H1 (cell line): ENCODE results near the gene TMEM151B. TPM values are rescaled to one million over a fixed set of nuclear protein-coding genes. Genes with fewer than 3 reads are reported as not detected.

Source experiments
- CTCF ChIA-PET: fragments of 300-600 bp; sonication (Branson Sonifier 250); formaldehyde crosslinking; loops from one replicate; lab custom pipeline; 2021; ENCODE audit not compliant: partially characterized antibody; lab: Charles Lee
- POLR2A ChIA-PET: fragments of 300-600 bp; sonication (Branson Sonifier 250); formaldehyde crosslinking; loops from one replicate; lab custom pipeline; 2021; ENCODE audit warnings: inconsistent platforms; ENCODE audit not compliant: partially characterized antibody; lab: Charles Lee
- DNase-seq, 2 experiments: peaks; one replicate each; pipeline versions ENCODE4 v3.0.0 to v3.0.0-alpha.2; 2010 to 2022; ENCODE audit warnings: low spot score in 2 of 2, low read depth in 1 of 2, mixed read lengths in 1 of 2
- FAIRE-seq: peaks from 2 replicates; lab custom pipeline; 2011; peaks lifted over from hg19 to GRCh38; lab: Jason Lieb, UNC
- H2AFZ ChIP-seq: 2 replicates; pipeline ENCODE4 v1.8.1; 2012; ENCODE audit warnings: low read length, inconsistent platforms
- H2AK5ac ChIP-seq: 2 replicates; pipeline ENCODE4 v1.6.1; 2013; ENCODE audit warnings: low read depth, low read length
- H2BK120ac ChIP-seq: replicated peaks from 2 replicates; pipeline ENCODE3; 2013; ENCODE audit warnings: low read depth, low read length, inconsistent platforms
- H2BK12ac ChIP-seq: 2 replicates; pipeline ENCODE4 v1.6.1; 2013; ENCODE audit warnings: low read depth, low read length
- H2BK15ac ChIP-seq: 2 replicates; pipeline ENCODE4 v1.6.1; 2013; ENCODE audit warnings: low read length
- H2BK20ac ChIP-seq: 2 replicates; pipeline ENCODE4 v1.6.1; 2013; ENCODE audit warnings: low read length
- H2BK5ac ChIP-seq: 2 replicates; pipeline ENCODE4 v1.6.1; 2013; ENCODE audit warnings: low read depth, low read length
- H3K14ac ChIP-seq: 2 replicates; pipeline ENCODE4 v1.6.1; 2013; ENCODE audit warnings: inconsistent platforms; ENCODE audit not compliant: insufficient read length
- H3K18ac ChIP-seq: 2 replicates; pipeline ENCODE4 v1.6.1; 2013; ENCODE audit warnings: low read length; ENCODE audit errors: extremely low read depth
- H3K23ac ChIP-seq: 2 replicates; pipeline ENCODE4 v1.6.1; 2013; ENCODE audit warnings: inconsistent platforms; ENCODE audit not compliant: insufficient read length
- H3K23me2 ChIP-seq: 2 replicates; pipeline ENCODE4 v1.6.1; 2013; ENCODE audit warnings: low read depth, low read length
- H3K27ac ChIP-seq: 2 replicates; pipeline ENCODE4 v1.6.1; 2011; ENCODE audit warnings: low read depth, low read length, inconsistent platforms
- H3K27me3 ChIP-seq, 4 experiments: replicated peaks in 1 of 4; 1 replicate in 1 of 4; 2 replicates in 3 of 4; pipeline versions ENCODE4 v1.6.1 to v1.8.1; 2011 to 2013; ENCODE audit warnings: low read length in 3 of 4, mild to moderate bottlenecking in 3 of 4, inconsistent platforms in 2 of 4, mixed read lengths in 2 of 4, moderate library complexity in 1 of 4; ENCODE audit not compliant: control insufficient read depth in 3 of 4, insufficient read depth in 3 of 4; ENCODE audit errors: extremely low read depth in 1 of 4
- H3K36me3 ChIP-seq, 4 experiments: 2 replicates each; pipeline versions ENCODE4 v1.6.1 to v1.8.1; 2011 to 2013; ENCODE audit warnings: mild to moderate bottlenecking in 4 of 4, low read length in 3 of 4, moderate library complexity in 2 of 4, control low read depth in 1 of 4, inconsistent platforms in 1 of 4; ENCODE audit not compliant: insufficient read depth in 4 of 4, control insufficient read depth in 2 of 4
- H3K4ac ChIP-seq: replicated peaks from 2 replicates; pipeline ENCODE3; 2013; ENCODE audit warnings: low read length, low read depth, mixed read lengths, inconsistent platforms; ENCODE audit not compliant: insufficient read length
- H3K4me1 ChIP-seq, 4 experiments: replicated peaks in 1 of 4; 1 replicate in 1 of 4; 2 replicates in 3 of 4; pipeline versions ENCODE4 v1.6.1 to v1.8.1; 2011 to 2013; ENCODE audit warnings: low read length in 3 of 4, inconsistent platforms in 2 of 4, mixed read lengths in 1 of 4; ENCODE audit not compliant: insufficient read depth in 4 of 4, control insufficient read depth in 3 of 4
- H3K4me2 ChIP-seq, 2 experiments: 2 replicates each; pipeline versions ENCODE4 v1.6.1 to v1.8.1; 2011 to 2013; ENCODE audit warnings: low read depth in 2 of 2, low read length in 2 of 2, control low read depth in 1 of 2, inconsistent platforms in 1 of 2, mild to moderate bottlenecking in 1 of 2; ENCODE audit not compliant: insufficient read depth in 1 of 2
- H3K4me3 ChIP-seq, 4 experiments: fragments of 200-600, 300-600 bp in 1 of 4; sonication (generic), shearing (Covaris generic), sonication (Bioruptor Twin) in 1 of 4; 2 replicates each; pipeline versions ENCODE4 v1.5.1 to v1.8.1; 2011 to 2016; ENCODE audit warnings: low read length in 4 of 4, low read depth in 3 of 4, control low read depth in 2 of 4, inconsistent platforms in 2 of 4, mild to moderate bottlenecking in 2 of 4, mixed read lengths in 1 of 4, moderate library complexity in 1 of 4; ENCODE audit not compliant: insufficient read depth in 2 of 4; ENCODE audit errors: extremely low read depth in 1 of 4
- H3K56ac ChIP-seq: replicated peaks from 2 replicates; pipeline ENCODE3; 2013; ENCODE audit warnings: low read depth, mild to moderate bottlenecking, mixed read lengths, low read length, inconsistent platforms; ENCODE audit not compliant: insufficient read length
- H3K79me1 ChIP-seq: 2 replicates; pipeline ENCODE4 v1.6.1; 2013; ENCODE audit warnings: low read depth, low read length, control low read depth
- H3K79me2 ChIP-seq, 2 experiments: 2 replicates each; pipeline versions ENCODE4 v1.6.1 to v1.8.1; 2012 to 2013; ENCODE audit warnings: low read length in 2 of 2, mild to moderate bottlenecking in 2 of 2, inconsistent platforms in 1 of 2; ENCODE audit not compliant: insufficient read depth in 2 of 2, control insufficient read depth in 1 of 2
- H3K9ac ChIP-seq, 4 experiments: replicated peaks in 1 of 4; 1 replicate in 1 of 4; 2 replicates in 3 of 4; pipeline versions ENCODE4 v1.6.1 to v1.8.1; 2011 to 2013; ENCODE audit warnings: low read depth in 3 of 4, low read length in 3 of 4, control low read depth in 2 of 4, mild to moderate bottlenecking in 2 of 4, moderate library complexity in 2 of 4, inconsistent platforms in 1 of 4; ENCODE audit errors: extremely low read depth in 1 of 4
- H3K9me3 ChIP-seq, 2 experiments: 2 replicates each; pipeline versions ENCODE4 v1.6.1 to v1.8.1; 2012 to 2013; ENCODE audit warnings: mild to moderate bottlenecking in 2 of 2, moderate library complexity in 2 of 2, control low read depth in 1 of 2, inconsistent platforms in 1 of 2, low read depth in 1 of 2, low read length in 1 of 2, mixed read lengths in 1 of 2; ENCODE audit not compliant: insufficient read depth in 2 of 2
- H4K20me1 ChIP-seq, 2 experiments: replicated peaks in 1 of 2; 2 replicates each; pipeline versions ENCODE3 to v1.8.1; 2011 to 2013; ENCODE audit warnings: inconsistent platforms in 2 of 2, low read length in 2 of 2, mild to moderate bottlenecking in 1 of 2; ENCODE audit not compliant: insufficient read depth in 2 of 2, control insufficient read depth in 1 of 2
- H4K5ac ChIP-seq: 2 replicates; pipeline ENCODE4 v1.6.1; 2013; ENCODE audit warnings: low read length, low read depth, mixed read lengths, inconsistent platforms; ENCODE audit not compliant: insufficient read length
- H4K8ac ChIP-seq: 2 replicates; pipeline ENCODE4 v1.8.0; 2013; ENCODE audit warnings: mild to moderate bottlenecking, moderate library complexity, low read length, inconsistent platforms; ENCODE audit not compliant: insufficient read depth; ENCODE audit errors: extremely low read depth
- H4K91ac ChIP-seq: replicated peaks from 2 replicates; pipeline ENCODE3; 2013; ENCODE audit warnings: low read length, mixed read lengths, inconsistent platforms; ENCODE audit not compliant: insufficient read length
- CBX8 ChIP-seq: fragments of 300-800, 300-1000 bp; sonication (generic); IDR thresholded peaks from 2 replicates; pipeline ENCODE4 v1.7.1; 2016; ENCODE audit warnings: low read depth, low read length, borderline replicate concordance
- CEBPB ChIP-seq: IDR thresholded peaks from 2 replicates; pipeline ENCODE4 v1.6.1; 2012; ENCODE audit warnings: low read depth, low read length
- EZH2 ChIP-seq: fragments of 200-600 bp; sonication (generic); IDR thresholded peaks from 2 replicates; pipeline ENCODE4 v1.7.1; 2012; ENCODE audit warnings: low read depth, mild to moderate bottlenecking, moderate library complexity, low read length, inconsistent platforms; ENCODE audit not compliant: severe bottlenecking
- FOSL1 ChIP-seq: IDR thresholded peaks from 2 replicates; pipeline ENCODE4 v1.6.1; 2011; ENCODE audit warnings: mild to moderate bottlenecking, low read depth, low read length, moderate library complexity; ENCODE audit not compliant: insufficient read depth
- GTF2F1 ChIP-seq: IDR thresholded peaks from 2 replicates; pipeline ENCODE4 v1.6.1; 2012; ENCODE audit warnings: low read depth, low read length, improper control_type of control experiment, borderline replicate concordance
- HDAC2 ChIP-seq, 2 experiments: fragments of 300-600 bp in 1 of 2; sonication (generic) in 1 of 2; IDR thresholded peaks; 2 replicates each; pipeline ENCODE4 v1.6.1; 2011 to 2012; ENCODE audit warnings: low read depth in 2 of 2, low read length in 2 of 2, mild to moderate bottlenecking in 2 of 2, moderate library complexity in 2 of 2, borderline replicate concordance in 1 of 2, inconsistent platforms in 1 of 2
- MAFK ChIP-seq: IDR thresholded peaks from 2 replicates; pipeline ENCODE4 v1.6.1; 2012; ENCODE audit warnings: low read depth, mild to moderate bottlenecking, improper control_type of control experiment, low read length
- RNF2 ChIP-seq: fragments of 200-900, 300-1000 bp; sonication (generic); IDR thresholded peaks from 2 replicates; pipeline ENCODE4 v1.7.1; 2016; ENCODE audit warnings: borderline replicate concordance, low read depth, mild to moderate bottlenecking, antibody characterized with exemption, low read length; ENCODE audit not compliant: poor library complexity, severe bottlenecking; ENCODE audit errors: missing control alignments
- SAP30 ChIP-seq: fragments of 300-600 bp; sonication (generic); IDR thresholded peaks from 2 replicates; pipeline ENCODE4 v1.7.1; 2012; ENCODE audit warnings: low read length, moderate library complexity, mild to moderate bottlenecking, inconsistent platforms; ENCODE audit not compliant: insufficient read depth, insufficient replicate concordance
- SP2 ChIP-seq: IDR thresholded peaks from 2 replicates; pipeline ENCODE4 v1.6.1; 2012; ENCODE audit warnings: mild to moderate bottlenecking, low read length, inconsistent platforms
- SUZ12 ChIP-seq: fragments of 200-600 bp; sonication (generic); IDR thresholded peaks from 2 replicates; pipeline ENCODE4 v1.6.1; 2012; ENCODE audit warnings: mild to moderate bottlenecking, inconsistent platforms, low read length, moderate library complexity, mixed read lengths
- TCF12 ChIP-seq: IDR thresholded peaks from 2 replicates; pipeline ENCODE4 v1.6.1; 2011; ENCODE audit warnings: low read depth, mild to moderate bottlenecking, low read length
- TEAD4 ChIP-seq: IDR thresholded peaks from 2 replicates; pipeline ENCODE4 v1.6.1; 2012; ENCODE audit warnings: low read depth, low read length, inconsistent platforms, mixed read lengths
- WGBS, 2 experiments: shearing (Covaris generic) in 1 of 2; methylation state at CpG; one replicate each; pipeline versions ENCODE4 v1.1.6 to v1.1.7; 2013 to 2015; ENCODE audit warnings: low lambda C conversion rate in 2 of 2, mixed read lengths in 2 of 2, inconsistent platforms in 1 of 2, low coverage in 1 of 2, missing lambda C conversion rate in 1 of 2; ENCODE audit not compliant: insufficient replicate concordance in 2 of 2, insufficient coverage in 1 of 2, insufficient read length in 1 of 2; ENCODE audit errors: extremely low coverage in 1 of 2, missing lambda C conversion rate in 1 of 2; 5-methylcytosine and 5-hydroxymethylcytosine counted together
- polyA plus RNA-seq, 7 experiments: library from polyadenylated mRNA; depleted of rRNA in 3 of 7; stranded (reverse) in 5 of 7; unstranded in 2 of 7; fragments of >200 nt in 5 of 7; fragments of 200-250 nt in 2 of 7; gene quantifications; 1 replicate in 5 of 7; 2 replicates in 1 of 7; 4 replicates in 1 of 7; pipeline versions ENCODE4 v1.2.1 to v1.2.3, GENCODE V29; 2011 to 2013; ENCODE audit warnings: missing spikeins in 2 of 7, mixed read lengths in 2 of 7
- total RNA-seq: library from RNA; stranded (reverse); fragmentation: NEBNext Ultra II Directional; extraction: Animal tissue kit (Norgen Biotek cat#: 25700); gene quantifications from 2 replicates; pipeline ENCODE4 v1.2.1, GENCODE V29; 2021

Gene TMEM151B
- total and polyA plus RNA-seq, 2 of the 8 experiments (the other 6 are each of a cell fraction or from before 2014, with no cell fraction given): 8.0 to 15.5 TPM

GRCh38 chr6:44302856-44303255 lies 32.6 kb downstream of the TMEM151B start:
- no peak overlapping the region for H2AFZ ChIP-seq
- H3K4ac ChIP-seq: no peak overlapping the region
- H3K18ac ChIP-seq: no peak overlapping the region
- H3K79me1 ChIP-seq: no peaks in the 10 kb centered on the region
- peaks cover 0 to 2% (median under 1%) of the 10 kb centered on the region in 4 experiments; a peak in 3 of 7 replicates for H3K27me3 ChIP-seq
- H3K4me3 ChIP-seq: no peak overlapping the region
- WGBS, 2 experiments: 87% methylated on average over 12 of the region's 12 CpGs; no CpG with 5 or more reads in 1 of the 2 experiments
- peaks cover 3% of the 10 kb centered on the region for H3K23me2 ChIP-seq
- H4K20me1 ChIP-seq: peaks cover 2 to 3% of the 10 kb centered on the region in 2 experiments
- H2AK5ac ChIP-seq: no peak overlapping the region
- H3K9ac ChIP-seq: no peak overlapping the region
- H3K4me2 ChIP-seq: no peak overlapping the region
- H3K9me3 ChIP-seq: no peaks in the 10 kb centered on the region
- no peak overlapping the region for H2BK5ac ChIP-seq
- no peak overlapping the region for H3K56ac ChIP-seq
- H2BK15ac ChIP-seq: no peak overlapping the region
- no peak overlapping the region for H3K27ac ChIP-seq
- H3K23ac ChIP-seq: no peak overlapping the region
- no peak overlapping the region for H2BK120ac ChIP-seq
- DNase-seq: no peak
- no peak overlapping the region for H3K14ac ChIP-seq
- H3K79me2 ChIP-seq: no peaks in the 10 kb centered on the region
- H4K8ac ChIP-seq: no peak overlapping the region
- ChIA-PET CTCF (interaction anchor here (0.7 to 13.9 kb wide), 8 partner anchors 8 to 33 kb away, joined by 3 to 330 read pairs (median 56); partner anchors contain the start of genes AARS2, NFKBIE and TMEM151B), POLR2A (interaction anchor here (1.0 to 10.4 kb wide), 7 partner anchors 10 to 68 kb away, joined by 3 to 102 read pairs (median 4); partner anchors contain the start of genes AARS2 and TMEM151B)
- peaks cover 23 to 60% (median 47%) of the 10 kb centered on the region in 4 experiments for H3K36me3 ChIP-seq
- no peak overlapping the region for H2BK20ac ChIP-seq
- no peak overlapping the region for H4K91ac ChIP-seq
- FAIRE-seq: no peak
- no peak overlapping the region for H4K5ac ChIP-seq
- no peak overlapping the region for H2BK12ac ChIP-seq
- peaks cover 0 to 6% (median 2%) of the 10 kb centered on the region in 4 experiments; a peak in 3 of 7 replicates for H3K4me1 ChIP-seq
- TF ChIP-seq HDAC2 (IDR thresholded peaks at IDR 0.05; ENCODE audit: borderline replicate concordance in 1 of 2, low read depth in 2 of 2, low read length in 2 of 2) (no peak), CEBPB (no peak), RNF2 (no peak), GTF2F1 (no peak), SP2 (no peak), SUZ12 (no peak), EZH2 (no peak), FOSL1 (no peak), SAP30 (no peak), TCF12 (no peak), MAFK (no peak), TEAD4 (no peak), CBX8 (no peak)
